Ishikawa (cell line): Measurements from ENCODE around the gene GRID1.

ENCODE experiments used
- CEBPB ChIP-seq: IDR thresholded peaks from 2 replicates; pipeline ENCODE4 v1.6.1; 2012
- CREB1 ChIP-seq: IDR thresholded peaks from 2 replicates; pipeline ENCODE4 v1.6.1; 2012; ENCODE audit warnings: low read depth
- EGR1 ChIP-seq: IDR thresholded peaks from 2 replicates; pipeline ENCODE4 v1.6.1; 2012
- EP300 ChIP-seq: IDR thresholded peaks from 2 replicates; pipeline ENCODE4 v1.6.1; 2012; ENCODE audit warnings: borderline replicate concordance
- FOXM1 ChIP-seq: IDR thresholded peaks from 2 replicates; pipeline ENCODE4 v1.6.1; 2012; ENCODE audit warnings: low read depth, borderline replicate concordance
- MAX ChIP-seq: IDR thresholded peaks from 2 replicates; pipeline ENCODE4 v1.6.1; 2012
- NFIC ChIP-seq: IDR thresholded peaks from 2 replicates; pipeline ENCODE4 v1.6.1; 2012
- RAD21 ChIP-seq: IDR thresholded peaks from 2 replicates; pipeline ENCODE4 v1.6.1; 2012; ENCODE audit warnings: low read depth
- REST ChIP-seq: IDR thresholded peaks from 2 replicates; pipeline ENCODE4 v1.6.1; 2012; ENCODE audit warnings: low read depth, mild to moderate bottlenecking
- TAF1 ChIP-seq: IDR thresholded peaks from 2 replicates; pipeline ENCODE4 v1.6.1; 2012; ENCODE audit warnings: low read depth, mild to moderate bottlenecking
- TCF12 ChIP-seq: IDR thresholded peaks from 2 replicates; pipeline ENCODE4 v1.6.1; 2012; ENCODE audit warnings: low read depth
- TEAD4 ChIP-seq: IDR thresholded peaks from 2 replicates; pipeline ENCODE4 v1.6.1; 2012
- USF1 ChIP-seq: IDR thresholded peaks from 2 replicates; pipeline ENCODE4 v1.6.1; 2012
- YY1 ChIP-seq: IDR thresholded peaks from 2 replicates; pipeline ENCODE4 v1.6.1; 2012; ENCODE audit warnings: low read depth
- ZBTB7A ChIP-seq: IDR thresholded peaks from 2 replicates; pipeline ENCODE4 v1.6.1; 2012; ENCODE audit warnings: low read depth

The GRID1 gene

GRCh38 chr10:86078639-86079035, 288.0 kb downstream of the GRID1 start:
- TF ChIP-seq FOXM1 (no peak), RAD21 (no peak), EP300 (no peak), MAX (no peak), CEBPB (no peak), USF1 (no peak), ZBTB7A (no peak), TAF1 (no peak), NFIC (no peak), REST (no peak), TEAD4 (no peak), YY1 (no peak), EGR1 (no peak), CREB1 (no peak)

GRCh38 chr10:86077871-86078638, 288.5 kb downstream of the GRID1 start:
- TF ChIP-seq MAX (no peak), EP300 (no peak), REST (no peak), USF1 (no peak), YY1 (no peak), RAD21 (no peak), FOXM1 (no peak), TEAD4 (no peak), CEBPB (no peak), CREB1 (no peak), ZBTB7A (no peak), EGR1 (no peak)

- no peak for TF ChIP-seq REST
Measured at GRCh38 chr10:86077271-86077670, 289.3 kb downstream of the GRID1 start.

- TF ChIP-seq EGR1 (no peak), CEBPB (no peak), NFIC (no peak), REST (no peak), YY1 (no peak), TEAD4 (no peak), FOXM1 (no peak), CREB1 (no peak), MAX (no peak), EP300 (no peak), TCF12 (no peak)
Measured at GRCh38 chr10:86075512-86075911, 291.1 kb downstream of the GRID1 start.
